ENCODE results near the gene TMEM238. TPM values are rescaled to one million over a fixed set of nuclear protein-coding genes. Genes with fewer than 3 reads are reported as not detected.

Gene TMEM238
- total RNA-seq, 2 donors from 2014 or later = 4.2 TPM; not detected in 1

GRCh38 chr19:55362990-55363716, 20.9 kb downstream of the TMEM238 start, which contains the start of gene GARIN5B:
Gene GARIN5B, minus strand, starts transcription at chr19:55363260. Its CDS starts 194 bp downstream, at chr19:55363066.
- no peak for ATAC-seq (ENCODE audit: insufficient number of reproducible peaks, low FRiP score, low read depth)
- Histone ChIP-seq H3K36me3 (no peaks in the 10 kb centered on the region), H3K4me3 (no peak within 1 kb of the TSS), H3K4me1 (ENCODE audit: control insufficient read depth in 1 of 2, low read depth in 2 of 2) (no peaks in the 10 kb centered on the region), H3K9me3 (no peaks in the 10 kb centered on the region), H3K27me3 (replicated peaks; ENCODE audit: insufficient read depth) (no peaks in the 10 kb centered on the region), H3K27ac (no peak within 1 kb of the TSS)
- TF ChIP-seq CTCF (IDR thresholded peaks at IDR 0.05) = no peak
- DNase-seq (ENCODE audit: low spot score) = no peak

GRCh38 chr19:55362174-55362989, 21.7 kb downstream of the TMEM238 start:
- ATAC-seq (ENCODE audit: insufficient number of reproducible peaks, low FRiP score, low read depth) = no peak
- no peaks in the 10 kb centered on the region for H3K27me3 ChIP-seq (replicated peaks; ENCODE audit: insufficient read depth)

GRCh38 chr19:55360902-55361301, 23.2 kb downstream of the TMEM238 start:
- Histone ChIP-seq H3K36me3 (no peaks in the 10 kb centered on the region), H3K27ac (no peak overlapping the region), H3K4me3 (no peak overlapping the region), H3K9me3 (no peaks in the 10 kb centered on the region), H3K27me3 (replicated peaks; ENCODE audit: insufficient read depth) (no peaks in the 10 kb centered on the region), H3K4me1 (ENCODE audit: control insufficient read depth in 1 of 2, low read depth in 2 of 2) (no peaks in the 10 kb centered on the region)
- ATAC-seq (ENCODE audit: insufficient number of reproducible peaks, low FRiP score, low read depth) = no peak
- DNase-seq (ENCODE audit: low spot score) = no peak
- TF ChIP-seq CTCF (IDR thresholded peaks at IDR 0.05) = no peak

More at GRCh38 chr19:55362174-55362989, 21.7 kb downstream of the TMEM238 start:
- Histone ChIP-seq H3K27ac (no peak overlapping the region), H3K4me3 (no peak overlapping the region), H3K4me1 (ENCODE audit: control insufficient read depth in 1 of 2, low read depth in 2 of 2) (no peaks in the 10 kb centered on the region), H3K9me3 (no peaks in the 10 kb centered on the region), H3K36me3 (no peaks in the 10 kb centered on the region)
- no peak for TF ChIP-seq CTCF (IDR thresholded peaks at IDR 0.05)
- no peak for DNase-seq (ENCODE audit: low spot score)

- DNase-seq (ENCODE audit: low spot score) = no peak
- no peaks in the 10 kb centered on the region for H3K27me3 ChIP-seq (replicated peaks; ENCODE audit: insufficient read depth)
- no peaks in the 10 kb centered on the region for H3K36me3 ChIP-seq
- ATAC-seq (ENCODE audit: insufficient number of reproducible peaks, low FRiP score, low read depth) = no peak
- no peaks in the 10 kb centered on the region for H3K9me3 ChIP-seq
- TF ChIP-seq CTCF (IDR thresholded peaks at IDR 0.05) = no peak
- H3K4me1 ChIP-seq (ENCODE audit: control insufficient read depth in 1 of 2, low read depth in 2 of 2) = peaks cover 0 to under 1% of the 10 kb centered on the region in 2 donors
- H3K27ac ChIP-seq = no peak overlapping the region
- H3K4me3 ChIP-seq = no peak overlapping the region
These were observed 24.9 kb downstream of the TMEM238 start for GRCh38 chr19:55358943-55359908.

Measured in thoracic aorta (tissue), 2 donors.